Right ventricle myocardium superior (tissue), 1 donor: Measurements from ENCODE around the gene SCARB1. TPM values are rescaled to one million over a fixed set of nuclear protein-coding genes. Genes with fewer than 3 reads are reported as not detected.
"Not testable (repeated sequence)": the region's sequence is repeated elsewhere in the genome, so short reads cannot be mapped to it uniquely, and the experiment has no call there.

ENCODE experiments used
- ATAC-seq: fragments of 200-7000 bp; cut with Tn5 transposase; one replicate; pipeline ENCODE4 v1.9.1; 2020; ENCODE audit warnings: mild to moderate bottlenecking; ENCODE audit not compliant: poor library complexity
- DNase-seq: peaks from one replicate; pipeline ENCODE4 v3.0.0-alpha.2; 2020
- intact Hi-C: fragments of 100-400 bp; cut with DNase I; formaldehyde crosslinking; loops from one replicate; pipeline ENCODE4 v1.11.2; 2022
- long read RNA-seq: library from polyadenylated mRNA; unstranded; transcript quantifications from one replicate; pipeline ENCODE4 v2.0.0, GENCODE V29; 2021
- total RNA-seq: library from RNA; stranded (reverse); fragmentation: NEBNext Ultra II Directional; extraction: Animal tissue kit (Norgen Biotek cat#: 25700); gene quantifications from one replicate; pipeline ENCODE4 v1.2.1, GENCODE V29; 2021
- donor health status: DM: no; HTN: yes; CAD: no; lungs with severe emphysema.

SCARB1 gene
- total RNA-seq: 12.7 TPM
- long read RNA-seq, transcript SCARB1-202 (12 exons, 3,329 nt): major isoform, 36 of 63 reads
- long read RNA-seq, transcript SCARB1-201 (13 exons, 2,611 nt): minor isoform, 19 of 63 reads
- long read RNA-seq, partial matches to known transcripts: 3 of 63 reads
- long read RNA-seq, other reads (novel, unspliced or antisense): 4 of 63 reads

GRCh38 chr12:124863416-124864325 is at the start of gene SCARB1:
Gene SCARB1 (minus strand): TSS chr12:124863864. CDS start chr12:124863720, 144 bp downstream.
- peak; percentile 97 for ATAC-seq
- intact Hi-C loops: no loop called here
- DNase-seq: peak; percentile 89

- DNase-seq, ATAC-seq, intact Hi-C loops: not testable (repeated sequence)
Measured at GRCh38 chr12:124912529-124913287, 49.0 kb upstream of the SCARB1 start.

- ATAC-seq, DNase-seq, intact Hi-C loops: not testable (repeated sequence)
Measured at GRCh38 chr12:124911521-124911920, 47.9 kb upstream of the SCARB1 start.

GRCh38 chr12:124910561-124911478 is 47.2 kb upstream of the SCARB1 start:
- intact Hi-C loops: no loop called here
- no peak for ATAC-seq
- DNase-seq: no peak

- ATAC-seq: no peak
- DNase-seq: no peak
- intact Hi-C loops: no loop called here
Measured at GRCh38 chr12:124909831-124910560, 46.3 kb upstream of the SCARB1 start.

GRCh38 chr12:124906606-124907261 is 43.1 kb upstream of the SCARB1 start:
- intact Hi-C loops: no loop called here
- DNase-seq (peak; percentile 76), ATAC-seq (peak; percentile 69)

GRCh38 chr12:124904306-124905098 is 40.8 kb upstream of the SCARB1 start:
- intact Hi-C loops: no loop called here
- peak; percentile 88 for ATAC-seq

GRCh38 chr12:124902916-124903315 is 39.3 kb upstream of the SCARB1 start:
- DNase-seq: peak; percentile 18
- intact Hi-C loops: no loop called here

More at GRCh38 chr12:124904306-124905098, 40.8 kb upstream of the SCARB1 start:
- DNase-seq: peak; percentile 90

GRCh38 chr12:124901003-124901402 is 37.3 kb upstream of the SCARB1 start:
- no peak for ATAC-seq
- intact Hi-C loops: no loop called here
- DNase-seq: no peak

More at GRCh38 chr12:124902916-124903315, 39.3 kb upstream of the SCARB1 start:
- ATAC-seq: no peak

GRCh38 chr12:124900345-124900795 is 36.7 kb upstream of the SCARB1 start:
- ATAC-seq, DNase-seq, intact Hi-C loops: not testable (repeated sequence)

GRCh38 chr12:124898923-124899294 is 35.2 kb upstream of the SCARB1 start:
- intact Hi-C loops: no loop called here
- no peak for ATAC-seq

GRCh38 chr12:124898200-124898922 is 34.7 kb upstream of the SCARB1 start:
- intact Hi-C loops: no loop called here

More at GRCh38 chr12:124898923-124899294, 35.2 kb upstream of the SCARB1 start:
- no peak for DNase-seq

GRCh38 chr12:124896461-124896860 is 32.8 kb upstream of the SCARB1 start:
- intact Hi-C loops: no loop called here
- no peak for ATAC-seq

More at GRCh38 chr12:124898200-124898922, 34.7 kb upstream of the SCARB1 start:
- peak; percentile 59 for DNase-seq
- ATAC-seq: peak; percentile 76

GRCh38 chr12:124893792-124894516 is 30.3 kb upstream of the SCARB1 start:
- intact Hi-C loops: no loop called here
- ATAC-seq (no peak), DNase-seq (no peak)

More at GRCh38 chr12:124896461-124896860, 32.8 kb upstream of the SCARB1 start:
- no peak for DNase-seq

- DNase-seq (no peak), ATAC-seq (no peak)
- intact Hi-C loops: loop anchor here (10.0 kb wide), 1 partner anchor 853 kb away; no protein-coding TSS in a partner anchor
Measured at GRCh38 chr12:124888260-124888659, 24.6 kb upstream of the SCARB1 start.
